ENCODE data around the gene FOXK1. TPM values are rescaled to one million over a fixed set of nuclear protein-coding genes. Genes with fewer than 3 reads are reported as not detected.

Gene FOXK1
- total and polyA plus RNA-seq, 9 of the 15 experiments (the other 6 are each of a cell fraction or from before 2014, with no cell fraction given), result 0.32 to 45.5 (median 8.1) TPM

DNA sequence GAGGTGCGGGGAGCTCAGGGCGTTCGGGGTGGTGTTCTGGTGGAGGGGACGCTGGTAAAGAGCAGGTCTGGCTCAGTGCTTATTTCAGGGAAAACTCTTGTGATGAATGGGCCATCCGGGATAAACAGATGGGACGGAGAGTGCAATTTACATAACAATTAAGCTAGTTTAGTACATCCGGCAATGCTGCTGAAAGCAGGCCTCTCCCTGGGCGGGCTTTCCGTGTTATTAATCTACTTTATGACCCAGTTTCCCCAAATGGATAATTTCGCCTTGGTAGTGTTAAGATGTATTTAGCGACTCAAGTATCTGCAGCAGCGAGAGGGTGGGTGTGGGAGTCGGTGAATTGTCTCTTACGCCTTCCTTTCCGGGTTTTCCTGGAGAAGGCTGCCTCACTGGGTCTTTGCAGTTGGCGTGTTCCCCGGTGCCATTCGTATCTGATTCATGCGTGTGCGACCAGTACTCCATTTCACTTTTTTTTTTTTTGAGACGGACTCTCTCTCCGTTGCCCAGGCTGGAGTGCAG is 25.2 kb downstream of the FOXK1 start:
- 92% methylated on average over 18 of the region's 22 CpGs for WGBS (ENCODE audit: insufficient coverage, low coverage, missing lambda C conversion rate)
- Histone ChIP-seq H3K27me3 (ENCODE audit: control insufficient read depth in 2 of 2, insufficient read depth in 2 of 2, low read length in 2 of 2) (no peaks in the 10 kb centered on the region), H3K36me3 (ENCODE audit: control insufficient read depth, insufficient read depth, low read length) (peaks cover 15% of the 10 kb centered on the region; the same call in 1 of the 3 replicates), H3K4me3 (no peak overlapping the region), H2AFZ (ENCODE audit: low read depth, low read length) (no peak overlapping the region), H3K4me2 (ENCODE audit: insufficient read depth, low read length) (no peak overlapping the region), H3K9ac (ENCODE audit: insufficient read depth in 1 of 2, low read depth in 2 of 2, low read length in 2 of 2) (no peak overlapping the region), H3K9me1 (ENCODE audit: control insufficient read depth, insufficient read depth, low read length) (peaks cover 13% of the 10 kb centered on the region), H4K20me1 (replicated peaks; ENCODE audit: control insufficient read depth, insufficient read depth, low read length) (peaks cover 24% of the 10 kb centered on the region), H3K4me1 (replicated peaks in 1 of 2; ENCODE audit: control insufficient read depth in 2 of 2, insufficient read depth in 2 of 2, low read length in 2 of 2) (peaks cover 5 to 30% of the 10 kb centered on the region in 2 experiments; a peak in 4 of 5 replicates), H3K9me3 (replicated peaks; ENCODE audit: control insufficient read depth, insufficient read depth, low read depth, low read length) (no peaks in the 10 kb centered on the region; the same call in none of the 2 replicates), H3K27ac (ENCODE audit: extremely low read depth, low read depth, low read length) (no peak overlapping the region), H3K79me2 (ENCODE audit: control insufficient read depth, insufficient read depth, low read length) (peaks cover 84% of the 10 kb centered on the region)
- DNase-seq (ENCODE audit: extremely low read depth in 1 of 4, low spot score in 3 of 4) (no peak), ATAC-seq (no peak), FAIRE-seq (no peak)
- BruUV-seq (replicated peaks), result no TSS peak
- ChIA-PET POLR2A (no interaction called here), CTCF (ENCODE audit: low intra/inter-chr PET ratio) (no interaction called here)
- in situ Hi-C loops (cut with MboI) (no loop called here), intact Hi-C loops (cut with micrococcal nuclease) (no loop called here)
- TF ChIP-seq PRMT5 (CRISPR knock-in tag; IDR thresholded peaks at IDR 0.05) (no peak), KLF1 (tag; IDR thresholded peaks at IDR 0.05) (no peak), HMG20B (CRISPR knock-in tag; IDR thresholded peaks at IDR 0.05) (no peak), TCF7 (IDR thresholded peaks at IDR 0.05; ENCODE audit: borderline replicate concordance) (no peak), RBM15 (IDR thresholded peaks at IDR 0.05; ENCODE audit: insufficient read depth, low read length) (no peak), SIN3B (IDR thresholded peaks at IDR 0.05; ENCODE audit: low read depth) (no peak), ZNF583 (CRISPR knock-in tag; IDR thresholded peaks at IDR 0.05) (no peak), TOE1 (IDR thresholded peaks at IDR 0.05; ENCODE audit: borderline replicate concordance) (no peak), TOE1 (CRISPR knock-in tag; IDR thresholded peaks at IDR 0.05; ENCODE audit: borderline replicate concordance, low read depth) (no peak)
- TF ChIP-seq, protein P1, sequence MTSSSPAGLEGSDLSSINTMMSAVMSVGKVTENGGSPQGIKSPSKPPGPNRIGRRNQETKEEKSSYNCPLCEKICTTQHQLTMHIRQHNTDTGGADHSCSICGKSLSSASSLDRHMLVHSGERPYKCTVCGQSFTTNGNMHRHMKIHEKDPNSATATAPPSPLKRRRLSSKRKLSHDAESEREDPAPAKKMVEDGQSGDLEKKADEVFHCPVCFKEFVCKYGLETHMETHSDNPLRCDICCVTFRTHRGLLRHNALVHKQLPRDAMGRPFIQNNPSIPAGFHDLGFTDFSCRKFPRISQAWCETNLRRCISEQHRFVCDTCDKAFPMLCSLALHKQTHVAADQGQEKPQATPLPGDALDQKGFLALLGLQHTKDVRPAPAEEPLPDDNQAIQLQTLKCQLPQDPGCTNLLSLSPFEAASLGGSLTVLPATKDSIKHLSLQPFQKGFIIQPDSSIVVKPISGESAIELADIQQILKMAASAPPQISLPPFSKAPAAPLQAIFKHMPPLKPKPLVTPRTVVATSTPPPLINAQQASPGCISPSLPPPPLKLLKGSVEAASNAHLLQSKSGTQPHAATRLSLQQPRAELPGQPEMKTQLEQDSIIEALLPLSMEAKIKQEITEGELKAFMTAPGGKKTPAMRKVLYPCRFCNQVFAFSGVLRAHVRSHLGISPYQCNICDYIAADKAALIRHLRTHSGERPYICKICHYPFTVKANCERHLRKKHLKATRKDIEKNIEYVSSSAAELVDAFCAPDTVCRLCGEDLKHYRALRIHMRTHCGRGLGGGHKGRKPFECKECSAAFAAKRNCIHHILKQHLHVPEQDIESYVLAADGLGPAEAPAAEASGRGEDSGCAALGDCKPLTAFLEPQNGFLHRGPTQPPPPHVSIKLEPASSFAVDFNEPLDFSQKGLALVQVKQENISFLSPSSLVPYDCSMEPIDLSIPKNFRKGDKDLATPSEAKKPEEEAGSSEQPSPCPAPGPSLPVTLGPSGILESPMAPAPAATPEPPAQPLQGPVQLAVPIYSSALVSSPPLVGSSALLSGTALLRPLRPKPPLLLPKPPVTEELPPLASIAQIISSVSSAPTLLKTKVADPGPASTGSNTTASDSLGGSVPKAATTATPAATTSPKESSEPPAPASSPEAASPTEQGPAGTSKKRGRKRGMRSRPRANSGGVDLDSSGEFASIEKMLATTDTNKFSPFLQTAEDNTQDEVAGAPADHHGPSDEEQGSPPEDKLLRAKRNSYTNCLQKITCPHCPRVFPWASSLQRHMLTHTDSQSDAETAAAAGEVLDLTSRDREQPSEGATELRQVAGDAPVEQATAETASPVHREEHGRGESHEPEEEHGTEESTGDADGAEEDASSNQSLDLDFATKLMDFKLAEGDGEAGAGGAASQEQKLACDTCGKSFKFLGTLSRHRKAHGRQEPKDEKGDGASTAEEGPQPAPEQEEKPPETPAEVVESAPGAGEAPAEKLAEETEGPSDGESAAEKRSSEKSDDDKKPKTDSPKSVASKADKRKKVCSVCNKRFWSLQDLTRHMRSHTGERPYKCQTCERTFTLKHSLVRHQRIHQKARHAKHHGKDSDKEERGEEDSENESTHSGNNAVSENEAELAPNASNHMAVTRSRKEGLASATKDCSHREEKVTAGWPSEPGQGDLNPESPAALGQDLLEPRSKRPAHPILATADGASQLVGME (CRISPR knock-in tag; IDR thresholded peaks at IDR 0.05), result no peak
- TF ChIP-seq, protein P2, sequence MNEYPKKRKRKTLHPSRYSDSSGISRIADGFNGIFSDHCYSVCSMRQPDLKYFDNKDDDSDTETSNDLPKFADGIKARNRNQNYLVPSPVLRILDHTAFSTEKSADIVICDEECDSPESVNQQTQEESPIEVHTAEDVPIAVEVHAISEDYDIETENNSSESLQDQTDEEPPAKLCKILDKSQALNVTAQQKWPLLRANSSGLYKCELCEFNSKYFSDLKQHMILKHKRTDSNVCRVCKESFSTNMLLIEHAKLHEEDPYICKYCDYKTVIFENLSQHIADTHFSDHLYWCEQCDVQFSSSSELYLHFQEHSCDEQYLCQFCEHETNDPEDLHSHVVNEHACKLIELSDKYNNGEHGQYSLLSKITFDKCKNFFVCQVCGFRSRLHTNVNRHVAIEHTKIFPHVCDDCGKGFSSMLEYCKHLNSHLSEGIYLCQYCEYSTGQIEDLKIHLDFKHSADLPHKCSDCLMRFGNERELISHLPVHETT (CRISPR knock-in tag; conservative IDR thresholded peaks at IDR 0.05 in 1 of 2, IDR thresholded peaks at IDR 0.05 in 1 of 2), result no peak

Data from K562 (cell line).